CD4-positive, alpha-beta T cell treated with Interleukin-1 beta for 1 hour (primary cell): ENCODE data around the gene COPS6.

Source experiments
- DNase-seq, 2 donors: peaks; one replicate each; pipeline ENCODE4 v3.0.0-alpha.2; 2020 to 2022

COPS6 gene

GRCh38 chr7:100080907-100081534 is 7.7 kb upstream of the COPS6 start:
- peak in 1 of 2 donors; percentile 13 for DNase-seq

DNA sequence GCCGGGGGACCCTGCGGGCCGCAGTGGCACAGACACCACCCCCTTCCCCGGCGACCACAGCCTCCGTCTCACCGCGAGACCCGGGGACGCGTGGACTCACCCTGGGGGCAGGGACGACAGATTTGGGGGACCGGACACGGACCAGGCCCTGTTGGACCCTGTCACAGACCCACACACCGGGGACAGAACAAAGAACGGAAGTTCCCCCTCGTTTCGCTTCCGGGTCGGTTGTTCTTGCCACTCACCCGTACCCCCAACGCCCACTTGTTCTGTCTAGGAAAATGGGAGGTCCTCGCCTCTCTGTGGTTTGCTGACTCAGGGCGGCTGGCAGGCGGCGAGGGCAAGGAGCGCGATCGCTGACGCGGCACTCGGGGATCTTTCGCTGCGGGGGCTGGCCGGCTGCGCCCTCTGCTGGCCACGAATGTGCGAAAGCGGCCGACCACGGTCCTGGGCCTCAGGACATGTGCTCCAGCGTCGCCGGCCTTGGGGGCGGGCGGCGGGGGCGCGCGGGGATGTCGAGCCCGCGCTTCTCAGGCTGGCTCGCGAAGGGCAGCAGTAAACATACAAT is 7.2 kb upstream of the COPS6 start, which contains the start of gene ZNF3:
ZNF3 (minus strand) TSS at position 189 of the 568 bp plus-strand sequence. CDS start 4,366 bp downstream, outside the sequence.
- DNase-seq, result peak; percentile 99

- DNase-seq, result no peak
Observed at GRCh38 chr7:100082978-100083377, 5.8 kb upstream of the COPS6 start.

DNA sequence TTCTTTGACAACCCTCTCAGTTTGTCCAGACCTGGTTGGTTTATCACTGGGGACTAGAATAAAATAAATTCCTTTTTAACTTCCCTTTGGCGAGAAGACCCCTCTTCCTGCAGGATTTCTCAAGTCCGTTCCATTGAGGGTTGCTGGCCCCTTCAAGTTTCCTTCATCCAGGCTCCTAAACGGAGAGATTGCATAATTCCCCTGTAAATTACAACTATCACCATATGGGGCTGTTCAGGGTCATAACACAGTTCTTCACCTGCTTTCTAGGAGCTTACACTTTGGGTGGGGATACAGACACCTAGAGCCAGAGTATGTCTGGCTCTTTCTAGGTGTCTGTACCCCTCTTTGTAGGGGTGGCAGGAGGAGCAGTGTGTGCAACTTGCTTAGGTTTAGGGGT is 3.3 kb upstream of the COPS6 start:
- DNase-seq, result no peak

- no peak for DNase-seq
Observed at GRCh38 chr7:100087055-100087750, 1.6 kb upstream of the COPS6 start.

DNA sequence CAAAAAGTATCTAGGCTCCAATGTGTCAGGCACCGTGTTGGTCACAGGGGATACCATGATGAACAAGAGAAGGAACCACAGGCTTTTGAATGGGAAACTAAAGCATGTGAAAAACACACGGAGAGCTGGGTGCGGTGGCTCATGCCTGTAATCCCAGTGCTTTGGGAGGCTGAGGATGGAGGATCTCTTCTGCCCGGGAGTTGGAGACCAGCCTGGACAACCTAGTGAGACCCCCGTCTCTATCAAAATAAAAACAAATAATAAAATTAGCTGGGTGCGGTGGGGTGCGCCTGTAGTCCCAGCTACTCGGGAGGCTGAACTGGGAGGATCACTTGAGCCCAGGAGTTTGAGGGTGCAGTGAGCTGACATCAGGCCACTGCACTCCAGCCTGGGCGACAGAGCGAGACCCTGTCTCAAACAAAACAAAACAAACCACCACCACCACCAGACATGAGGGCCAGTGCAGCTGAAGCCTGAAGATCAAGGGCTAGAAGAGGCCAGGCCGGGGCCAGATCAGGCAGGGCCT is 611 bp upstream of the COPS6 start:
- DNase-seq, result no peak

DNA sequence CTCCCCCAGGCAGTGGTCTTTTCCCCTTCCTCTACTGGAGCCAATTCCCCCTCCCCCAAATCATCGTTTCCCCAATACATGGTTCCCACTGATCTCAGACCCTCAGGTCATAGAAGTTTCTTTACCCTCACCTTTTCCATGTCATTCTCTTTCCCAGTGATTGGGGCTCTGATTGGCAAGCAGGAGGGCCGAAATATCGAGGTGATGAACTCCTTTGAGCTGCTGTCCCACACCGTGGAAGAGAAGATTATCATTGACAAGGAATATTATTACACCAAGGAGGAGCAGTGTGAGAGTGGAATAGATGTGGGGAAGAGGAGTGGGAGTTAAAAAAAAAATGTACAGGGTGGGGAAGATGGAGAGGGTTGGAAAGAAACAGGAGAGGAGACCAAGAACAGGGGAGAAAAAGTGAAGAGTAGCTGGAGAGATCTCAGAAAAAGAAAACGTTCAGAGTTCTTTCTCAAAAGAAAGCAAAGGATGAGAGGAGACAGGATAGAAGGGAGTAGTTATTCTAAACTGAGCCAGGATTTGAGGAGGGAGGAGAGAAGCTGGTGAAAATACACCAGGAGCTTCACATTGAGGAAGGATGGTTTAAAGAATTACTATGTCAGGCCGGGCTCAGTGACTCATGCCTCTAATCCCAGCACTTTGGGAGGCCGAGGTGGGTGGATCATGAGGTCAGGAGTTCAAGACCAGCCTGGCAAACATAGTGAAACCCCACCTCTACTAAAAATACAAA is 858 bp downstream of the COPS6 start:
- no peak for DNase-seq

GRCh38 chr7:100090527-100091410 is 2.0 kb downstream of the COPS6 start:
- DNase-seq, result no peak

- DNase-seq, result no peak
Observed at GRCh38 chr7:100091411-100092181, 2.8 kb downstream of the COPS6 start.

GRCh38 chr7:100093054-100093453 is 4.3 kb downstream of the COPS6 start:
- DNase-seq, result no peak

DNA sequence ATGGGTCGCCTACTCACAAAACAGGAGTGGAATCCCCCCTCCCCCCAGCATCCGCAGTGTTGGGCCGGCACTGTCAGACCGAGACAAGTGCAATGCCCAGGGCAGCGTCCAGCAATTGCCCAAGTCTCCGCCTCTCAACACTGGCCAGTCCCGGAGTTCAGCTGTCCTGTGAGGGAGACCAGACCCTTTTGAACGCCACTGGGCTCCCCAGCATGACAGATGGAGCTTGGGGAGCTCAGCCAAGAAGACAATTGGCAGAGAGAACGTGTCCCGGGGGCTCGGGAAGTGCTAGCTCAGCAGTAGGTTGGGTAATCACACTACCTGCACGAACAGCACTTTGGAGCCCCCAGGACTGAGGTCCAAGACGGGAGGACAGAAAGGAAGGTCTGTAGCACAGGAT is 4.7 kb downstream of the COPS6 start:
- DNase-seq, result no peak

GRCh38 chr7:100093925-100094486 is 5.2 kb downstream of the COPS6 start:
- no peak for DNase-seq

GRCh38 chr7:100095289-100095688 is 6.5 kb downstream of the COPS6 start:
- no peak for DNase-seq

DNA sequence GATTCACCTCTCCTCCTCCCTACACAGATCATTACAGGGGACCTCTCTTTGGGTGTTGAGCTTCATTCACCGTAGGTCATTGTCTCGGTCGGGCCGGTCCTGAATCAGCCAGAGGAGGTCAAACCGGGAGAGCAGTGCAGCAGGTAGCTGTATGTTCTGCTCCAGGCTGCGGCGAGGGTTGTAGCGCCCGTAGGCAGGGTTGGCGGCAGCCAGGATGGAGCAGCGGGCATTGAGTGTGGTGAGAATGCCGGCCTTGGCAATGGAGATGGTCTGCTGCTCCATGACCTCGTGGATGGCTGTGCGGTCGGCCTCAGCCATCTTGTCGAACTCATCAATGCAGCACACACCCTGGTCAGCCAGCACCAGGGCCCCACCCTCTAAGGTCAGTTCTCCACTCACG is 6.9 kb downstream of the COPS6 start:
- DNase-seq, result no peak

DNA sequence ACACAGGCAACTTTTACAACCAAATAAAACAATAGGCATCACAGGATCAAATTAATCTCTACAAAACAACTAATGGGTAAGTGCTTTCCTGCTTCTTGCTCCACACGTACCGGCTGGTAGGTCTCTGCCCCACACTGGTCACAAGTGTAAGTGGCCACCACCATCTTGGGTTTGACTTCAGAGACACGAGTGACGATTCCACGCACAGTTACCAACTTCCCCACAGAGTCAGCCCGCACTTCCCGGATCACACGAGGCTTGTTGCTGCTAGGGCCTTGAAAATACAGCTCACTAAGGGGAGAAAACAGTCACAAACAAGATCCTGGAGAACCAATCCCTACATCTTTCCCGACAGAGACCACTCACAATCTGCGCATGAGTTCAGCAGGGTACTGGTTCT is 10.1 kb downstream of the COPS6 start:
- no peak for DNase-seq

- no peak for DNase-seq
Observed at GRCh38 chr7:100099452-100099851, 10.7 kb downstream of the COPS6 start.

GRCh38 chr7:100100420-100101015 is 11.7 kb downstream of the COPS6 start:
- peak; percentile 85 to 88 for DNase-seq

DNA sequence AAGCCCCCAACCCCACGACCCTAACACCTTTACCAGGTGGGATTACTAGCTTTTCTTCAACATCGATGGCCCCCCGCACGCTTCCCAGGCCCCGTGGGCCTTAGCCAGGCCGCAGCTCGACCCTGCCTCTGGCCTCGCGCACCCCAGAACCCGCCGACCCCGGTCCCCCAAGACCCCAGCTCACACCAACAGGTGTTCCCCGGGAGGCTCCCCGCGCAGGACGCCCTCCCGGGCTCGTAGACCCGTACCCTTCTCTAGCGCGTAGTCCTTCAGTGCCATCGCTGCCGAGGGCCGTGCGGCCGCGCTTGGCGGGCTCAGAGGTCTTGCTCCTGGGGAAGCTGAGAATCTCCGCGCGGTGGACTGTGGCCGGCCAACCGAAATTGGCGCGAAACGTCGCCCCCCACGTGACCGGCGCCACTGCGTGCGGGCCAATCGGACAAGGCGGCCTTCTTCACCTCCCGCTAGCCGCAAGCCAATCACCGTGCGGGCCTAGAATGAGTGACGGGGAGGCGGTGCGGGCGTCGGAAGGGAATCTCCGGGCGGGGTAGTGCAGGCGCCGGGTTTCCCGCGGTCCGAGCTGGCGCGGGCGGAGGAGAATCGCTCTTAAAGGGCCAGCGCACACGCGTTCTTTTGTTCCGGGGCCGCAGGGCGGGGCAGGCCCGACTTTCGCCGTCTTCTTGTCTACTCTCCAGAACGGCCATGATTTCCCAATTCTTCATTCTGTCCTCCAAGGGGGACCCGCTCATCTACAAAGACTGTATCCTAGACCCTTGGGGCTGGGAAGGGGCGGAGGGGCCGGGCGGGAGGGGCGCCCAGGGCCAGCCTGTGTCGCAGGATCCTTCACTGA is 12.5 kb downstream of the COPS6 start, which contains the start of the genes AP4M1 and MCM7:
AP4M1 (plus strand) TSS at position 628 of the 847 bp plus-strand sequence; CDS start at position 700, 72 bp downstream.
MCM7 (minus strand) TSS at position 382 of the 847 bp plus-strand sequence; CDS start at position 279, 103 bp downstream.
- DNase-seq, result peak; percentile 97
